BLaER1 (cell line): Measurements from ENCODE around the gene CDH4.
A peak's percentile ranks its signal among the peaks of the same experiment; 100 is the strongest.
"Not testable (repeated sequence)": the region's sequence is repeated elsewhere in the genome, so short reads cannot be mapped to it uniquely, and the experiment has no call there.

Experiments used
- H3K27ac ChIP-seq: shearing (Covaris generic); formaldehyde crosslinking; 2 replicates; pipeline ENCODE4 v1.8.1; 2022
- H3K27me3 ChIP-seq: shearing (Covaris generic); formaldehyde crosslinking; 2 replicates; pipeline ENCODE4 v1.8.1; 2022
- H3K36me3 ChIP-seq: shearing (Covaris generic); formaldehyde crosslinking; 2 replicates; pipeline ENCODE4 v1.8.1; 2022
- H3K4me1 ChIP-seq: shearing (Covaris generic); formaldehyde crosslinking; 2 replicates; pipeline ENCODE4 v1.8.1; 2022
- H3K4me2 ChIP-seq: shearing (Covaris generic); formaldehyde crosslinking; 2 replicates; pipeline ENCODE4 v1.8.1; 2022
- H3K4me3 ChIP-seq: shearing (Covaris generic); formaldehyde crosslinking; 2 replicates; pipeline ENCODE4 v1.8.1; 2022
- H3K9ac ChIP-seq: shearing (Covaris generic); formaldehyde crosslinking; 2 replicates; pipeline ENCODE4 v1.8.1; 2022
- H3K9me3 ChIP-seq: shearing (Covaris generic); formaldehyde crosslinking; 2 replicates; pipeline ENCODE4 v1.8.1; 2022
- H4K20me1 ChIP-seq: shearing (Covaris generic); formaldehyde crosslinking; 2 replicates; pipeline ENCODE4 v1.8.1; 2022
- Cebpa-rat ChIP-seq: shearing (Covaris generic); IDR thresholded peaks from 2 replicates; pipeline ENCODE4 v1.8.1; 2022

CDH4 gene

DNA sequence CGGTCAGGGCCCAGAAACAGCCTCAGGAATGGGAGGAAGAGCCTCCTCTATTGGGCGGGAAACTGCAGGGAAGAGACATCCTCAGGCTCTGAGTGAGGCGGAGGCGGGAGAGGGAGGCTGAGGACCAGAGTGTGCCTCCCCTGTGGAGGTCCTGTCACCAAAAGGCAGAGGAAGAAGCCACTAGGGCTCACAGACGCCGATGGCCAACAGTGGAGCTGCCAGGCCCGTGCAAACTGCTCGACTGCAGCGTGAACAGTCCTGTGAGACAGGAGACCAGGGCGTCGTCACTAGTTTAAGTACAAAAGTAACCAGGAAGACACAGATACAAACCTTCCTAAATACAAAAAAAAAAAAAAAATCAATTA lies 730.9 kb downstream of the CDH4 start:
- Histone ChIP-seq H3K9me3 (peaks cover 62% of the 10 kb centered on the region), H3K4me3 (no peak overlapping the region), H3K4me2 (no peak overlapping the region), H3K36me3 (peaks cover 81% of the 10 kb centered on the region), H4K20me1 (peaks cover 51% of the 10 kb centered on the region), H3K4me1 (no peaks in the 10 kb centered on the region), H3K9ac (no peak overlapping the region), H3K27ac (no peak overlapping the region), H3K27me3 (no peaks in the 10 kb centered on the region)
- TF ChIP-seq Cebpa-rat = no peak

DNA sequence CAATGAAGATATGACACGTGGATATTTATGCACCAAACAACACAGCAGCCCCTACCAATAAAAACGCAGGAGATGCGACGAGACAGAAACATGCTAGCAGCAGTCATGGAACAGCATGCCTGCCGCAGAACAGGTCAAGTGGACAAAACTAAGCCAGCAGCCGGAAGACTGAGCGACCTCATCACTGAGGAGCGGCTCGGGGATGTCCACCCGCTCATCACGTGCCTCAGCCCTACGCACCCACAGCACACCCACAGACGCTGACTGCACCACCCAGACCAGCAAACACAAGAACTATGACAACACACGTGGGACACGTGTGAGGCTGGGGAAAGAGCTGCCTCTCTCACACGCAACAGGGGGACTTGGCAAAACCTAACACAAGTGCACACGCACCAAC lies 731.9 kb downstream of the CDH4 start:
- H3K9me3 ChIP-seq = peaks cover 70% of the 10 kb centered on the region
- H3K9ac ChIP-seq = no peak overlapping the region
- H3K4me1 ChIP-seq = no peaks in the 10 kb centered on the region
- H4K20me1 ChIP-seq = peaks cover 44% of the 10 kb centered on the region
- TF ChIP-seq Cebpa-rat = no peak
- H3K27ac ChIP-seq = no peak overlapping the region
- peaks cover 85% of the 10 kb centered on the region for H3K36me3 ChIP-seq
- H3K4me3 ChIP-seq = no peak overlapping the region
- no peak overlapping the region for H3K4me2 ChIP-seq
- no peaks in the 10 kb centered on the region for H3K27me3 ChIP-seq

DNA sequence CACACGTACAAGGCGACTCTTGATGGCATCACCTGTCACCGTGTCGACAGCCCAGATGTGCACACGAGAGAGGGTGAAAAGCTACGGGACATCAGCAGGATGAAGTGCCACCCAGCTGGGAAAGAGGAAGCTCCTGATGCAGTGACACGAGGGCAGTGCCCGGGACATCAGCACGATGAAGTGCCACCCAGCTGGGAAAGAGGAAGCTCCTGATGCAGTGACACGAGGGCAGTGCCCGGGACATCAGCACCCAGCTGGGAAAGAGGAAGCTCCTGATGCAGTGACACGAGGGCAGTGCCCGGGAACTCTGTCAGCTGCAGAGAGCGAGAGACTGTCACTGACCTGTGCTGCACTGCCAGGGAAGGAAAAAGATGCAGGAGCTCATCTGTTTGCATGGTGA lies 732.4 kb downstream of the CDH4 start:
- not testable (repeated sequence) for H3K4me2 ChIP-seq, H3K4me1 ChIP-seq, H3K27ac ChIP-seq, H3K27me3 ChIP-seq, H3K9ac ChIP-seq, H3K4me3 ChIP-seq
- Histone ChIP-seq H3K36me3 (peaks cover 85% of the 10 kb centered on the region), H3K9me3 (peaks cover 70% of the 10 kb centered on the region), H4K20me1 (peaks cover 39% of the 10 kb centered on the region)

DNA sequence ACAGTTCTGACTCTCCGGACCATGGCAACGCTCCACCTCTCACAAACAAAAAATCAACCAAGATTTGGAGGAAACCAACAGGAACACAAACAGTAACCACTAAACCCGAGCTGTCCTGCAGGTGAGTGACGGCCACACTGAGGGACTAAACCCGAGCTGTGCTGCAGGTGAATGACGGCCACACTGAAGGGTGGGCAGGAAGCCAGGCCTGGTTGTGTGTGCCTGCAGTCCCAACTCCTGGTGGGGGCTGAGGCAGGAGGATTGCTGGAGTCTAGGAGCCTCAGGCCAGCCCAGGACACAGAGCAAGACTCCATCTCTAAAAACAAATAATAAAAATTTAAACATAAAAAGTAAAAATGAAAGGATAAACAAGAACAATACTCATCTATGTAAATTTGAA lies 733.0 kb downstream of the CDH4 start:
- Histone ChIP-seq H3K4me1 (no peaks in the 10 kb centered on the region), H3K4me2 (no peak overlapping the region), H3K9ac (no peak overlapping the region), H3K9me3 (peaks cover 70% of the 10 kb centered on the region), H3K27ac (no peak overlapping the region), H3K27me3 (no peaks in the 10 kb centered on the region), H3K4me3 (peak overlapping the region; percentile 28; the same call in 1 of the 2 replicates), H3K36me3 (peaks cover 85% of the 10 kb centered on the region), H4K20me1 (peaks cover 33% of the 10 kb centered on the region)
- TF ChIP-seq Cebpa-rat = no peak

DNA sequence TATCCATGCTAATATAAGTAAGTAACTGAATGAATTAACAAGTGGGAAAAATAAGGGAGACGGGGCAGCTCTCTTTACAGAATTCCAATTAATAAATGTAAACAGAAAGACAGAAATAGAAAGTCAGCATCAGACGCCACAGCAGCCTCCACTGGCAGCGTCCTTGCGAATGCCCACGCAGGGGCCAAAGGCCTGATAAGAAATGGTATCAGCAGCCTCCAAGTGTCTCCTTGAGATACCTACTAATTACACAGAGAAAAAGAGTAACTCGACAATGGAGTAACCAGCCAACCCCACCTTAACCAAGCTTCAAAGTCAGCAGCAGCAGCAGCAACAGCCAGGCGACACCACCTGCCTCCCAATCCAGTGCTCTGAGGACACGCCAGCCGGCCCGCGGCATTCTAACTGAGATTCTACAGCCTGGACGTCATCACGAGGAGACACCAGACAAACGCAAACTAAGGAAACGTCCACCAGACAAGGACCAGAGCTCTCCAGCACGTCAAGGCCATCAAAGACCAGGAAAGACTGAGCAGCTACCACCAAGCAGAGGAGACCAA lies 734.8 kb downstream of the CDH4 start:
- no peak for TF ChIP-seq Cebpa-rat

DNA sequence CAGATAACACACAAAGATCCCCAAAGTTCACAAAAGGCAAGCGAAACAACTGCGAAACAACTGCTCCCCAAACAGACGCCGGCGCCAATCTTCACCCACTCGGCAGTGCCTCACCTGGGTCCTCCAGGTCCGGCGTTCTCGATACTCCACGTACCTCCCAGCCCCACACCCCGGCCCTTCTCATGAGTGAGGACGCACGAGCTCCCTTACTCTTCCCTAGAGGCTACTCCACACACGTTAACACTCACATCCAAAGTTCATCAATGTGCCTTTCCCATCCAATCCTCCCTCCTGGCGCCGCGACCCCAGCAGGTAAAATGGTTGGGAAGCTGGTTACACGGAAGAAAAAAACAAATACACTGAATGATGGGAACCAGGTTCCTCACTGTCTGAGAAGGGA lies 736.6 kb downstream of the CDH4 start:
- peaks cover 97% of the 10 kb centered on the region for H3K9me3 ChIP-seq
- H3K4me1 ChIP-seq = peaks cover 5% of the 10 kb centered on the region; the same call in 1 of the 2 replicates
- H3K4me2 ChIP-seq = no peak overlapping the region
- peaks cover 8% of the 10 kb centered on the region; the same call in 1 of the 2 replicates for H4K20me1 ChIP-seq
- no peak overlapping the region for H3K4me3 ChIP-seq
- no peak for TF ChIP-seq Cebpa-rat
- H3K27ac ChIP-seq = no peak overlapping the region
- no peaks in the 10 kb centered on the region for H3K27me3 ChIP-seq
- no peak overlapping the region for H3K9ac ChIP-seq
- H3K36me3 ChIP-seq = peaks cover 95% of the 10 kb centered on the region

More for the DNA sequence above, 734.8 kb downstream of the CDH4 start:
- peaks cover 88% of the 10 kb centered on the region for H3K36me3 ChIP-seq
- H3K4me1 ChIP-seq = no peaks in the 10 kb centered on the region
- no peak overlapping the region for H3K4me2 ChIP-seq
- H3K9me3 ChIP-seq = peaks cover 80% of the 10 kb centered on the region
- no peak overlapping the region for H3K27ac ChIP-seq
- no peak overlapping the region for H3K9ac ChIP-seq
- no peaks in the 10 kb centered on the region for H3K27me3 ChIP-seq
- H4K20me1 ChIP-seq = peaks cover 17% of the 10 kb centered on the region; the same call in 1 of the 2 replicates
- H3K4me3 ChIP-seq = 0 out of 2 replicates have a peak overlapping the region, but pooled peaks have one; percentile 22

DNA sequence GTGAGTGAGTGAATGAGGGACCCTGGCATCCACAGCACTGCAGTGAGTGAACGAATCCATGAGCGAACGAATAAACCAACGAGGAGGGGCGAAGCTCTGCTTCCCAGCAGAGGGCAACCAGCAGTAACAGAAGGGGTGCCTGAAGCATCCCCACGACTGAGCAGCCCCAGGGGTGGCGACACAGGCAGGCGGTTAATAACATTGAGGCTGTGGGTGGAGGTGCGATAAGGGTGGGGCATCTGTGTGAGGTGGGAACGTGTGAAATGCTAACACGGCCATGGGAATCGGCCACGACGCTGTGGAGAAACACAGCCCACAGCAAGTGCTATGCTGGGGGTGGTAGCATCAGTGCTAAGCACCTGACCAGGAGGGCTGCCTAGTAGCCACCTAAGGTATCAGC lies 737.7 kb downstream of the CDH4 start:
- peaks cover 95% of the 10 kb centered on the region for H3K36me3 ChIP-seq

More for the DNA sequence above, 737.7 kb downstream of the CDH4 start:
- Histone ChIP-seq H3K27me3 (no peaks in the 10 kb centered on the region), H3K4me2 (no peak overlapping the region), H3K27ac (no peak overlapping the region), H4K20me1 (no peaks in the 10 kb centered on the region), H3K4me3 (no peak overlapping the region; the same call in 1 of the 2 replicates), H3K9ac (no peak overlapping the region), H3K9me3 (peaks cover 97% of the 10 kb centered on the region), H3K4me1 (peaks cover 5% of the 10 kb centered on the region; the same call in 1 of the 2 replicates)
- TF ChIP-seq Cebpa-rat = no peak
